ENCODE data around the gene LRP6. TPM values are rescaled to one million over a fixed set of nuclear protein-coding genes. Genes with fewer than 3 reads are reported as not detected.

The LRP6 gene
- polyA plus RNA-seq, 1 donor (not counting 4 experiments of a cell fraction or from before 2014, with no cell fraction given) = 13.0 TPM

GRCh38 chr12:12181511-12181910, 85.3 kb downstream of the LRP6 start:
- dilution Hi-C loops (cut with MboI; ENCODE audit: extremely low pct_ligation_motif_present, low sequenced_read_pairs) = no loop called here
- no peak for TF ChIP-seq EZH2 (IDR thresholded peaks at IDR 0.05; ENCODE audit: low read length)
- TF ChIP-seq CTCF (optimal IDR thresholded peaks at IDR 0.05 in 1 of 3, IDR thresholded peaks at IDR 0.05 in 1 of 3, conservative IDR thresholded peaks at IDR 0.05 in 1 of 3; ENCODE audit: extremely low read depth in 1 of 3, insufficient read depth in 2 of 3, low read length in 3 of 3) = no peak

GRCh38 chr12:12180575-12180974, 86.3 kb downstream of the LRP6 start:
- H3K27ac ChIP-seq (ENCODE audit: control insufficient read depth, insufficient read depth, low read length) = no peak overlapping the region
- no peak for DNase-seq (ENCODE audit: low read depth, low spot score)
- no peaks in the 10 kb centered on the region for H3K27me3 ChIP-seq (ENCODE audit: control insufficient read depth, extremely low read depth, insufficient read depth, low read length)
- H3K9me3 ChIP-seq (ENCODE audit: control insufficient read depth, low read depth, low read length) = no peaks in the 10 kb centered on the region
- no peak overlapping the region for H2AFZ ChIP-seq (ENCODE audit: control insufficient read depth, low read length)
- H4K20me1 ChIP-seq (ENCODE audit: control insufficient read depth, extremely low read depth, insufficient read depth, low read length) = no peaks in the 10 kb centered on the region
- no peak overlapping the region for H3K9ac ChIP-seq (ENCODE audit: control insufficient read depth, extremely low read depth, insufficient read depth, low read length)
- no peak overlapping the region for H3K4me3 ChIP-seq (ENCODE audit: control insufficient read depth in 2 of 3, extremely low read depth in 1 of 3, insufficient read depth in 2 of 3, low read depth in 1 of 3, low read length in 3 of 3)
- peaks cover 0 to 6% of the 10 kb centered on the region in 2 experiments for H3K36me3 ChIP-seq (ENCODE audit: control insufficient read depth in 2 of 2, extremely low read depth in 1 of 2, insufficient read depth in 2 of 2, low read length in 2 of 2)
- dilution Hi-C loops (cut with MboI; ENCODE audit: extremely low pct_ligation_motif_present, low sequenced_read_pairs) = no loop called here
- TF ChIP-seq CTCF (optimal IDR thresholded peaks at IDR 0.05 in 1 of 3, IDR thresholded peaks at IDR 0.05 in 1 of 3, conservative IDR thresholded peaks at IDR 0.05 in 1 of 3; ENCODE audit: extremely low read depth in 1 of 3, insufficient read depth in 2 of 3, low read length in 3 of 3) = no peak
- no peak for TF ChIP-seq EZH2 (IDR thresholded peaks at IDR 0.05; ENCODE audit: low read length)
- no peak for FAIRE-seq
- H3K4me2 ChIP-seq (ENCODE audit: control insufficient read depth, extremely low read depth, insufficient read depth, low read depth, low read length) = no peak overlapping the region
- H3K79me2 ChIP-seq (ENCODE audit: control insufficient read depth, insufficient read depth, low read length) = peaks cover 2% of the 10 kb centered on the region
- H3K4me1 ChIP-seq (ENCODE audit: control insufficient read depth, extremely low read depth, insufficient read depth, low read length) = peaks cover 11% of the 10 kb centered on the region
- no peaks in the 10 kb centered on the region for H3K9me1 ChIP-seq (ENCODE audit: control insufficient read depth, extremely low read depth, insufficient read depth, low read length)

More at GRCh38 chr12:12181511-12181910, 85.3 kb downstream of the LRP6 start:
- Histone ChIP-seq H3K27me3 (ENCODE audit: control insufficient read depth, extremely low read depth, insufficient read depth, low read length) (no peaks in the 10 kb centered on the region), H4K20me1 (ENCODE audit: control insufficient read depth, extremely low read depth, insufficient read depth, low read length) (no peaks in the 10 kb centered on the region), H3K79me2 (ENCODE audit: control insufficient read depth, insufficient read depth, low read length) (peaks cover 2% of the 10 kb centered on the region), H3K9ac (ENCODE audit: control insufficient read depth, extremely low read depth, insufficient read depth, low read length) (no peak overlapping the region), H3K9me3 (ENCODE audit: control insufficient read depth, low read depth, low read length) (no peaks in the 10 kb centered on the region), H3K4me2 (ENCODE audit: control insufficient read depth, extremely low read depth, insufficient read depth, low read depth, low read length) (no peak overlapping the region), H3K4me3 (ENCODE audit: control insufficient read depth in 2 of 3, extremely low read depth in 1 of 3, insufficient read depth in 2 of 3, low read depth in 1 of 3, low read length in 3 of 3) (no peak overlapping the region), H3K27ac (ENCODE audit: control insufficient read depth, insufficient read depth, low read length) (no peak overlapping the region), H3K36me3 (ENCODE audit: control insufficient read depth in 2 of 2, extremely low read depth in 1 of 2, insufficient read depth in 2 of 2, low read length in 2 of 2) (peaks cover 0 to 6% of the 10 kb centered on the region in 2 experiments), H2AFZ (ENCODE audit: control insufficient read depth, low read length) (no peak overlapping the region), H3K9me1 (ENCODE audit: control insufficient read depth, extremely low read depth, insufficient read depth, low read length) (no peaks in the 10 kb centered on the region), H3K4me1 (ENCODE audit: control insufficient read depth, extremely low read depth, insufficient read depth, low read length) (peaks cover 11% of the 10 kb centered on the region)
- FAIRE-seq (no peak), DNase-seq (ENCODE audit: low read depth, low spot score) (peak; percentile 25)
